SK-N-SH (cell line): ENCODE data around the gene LARGE1.

Experiments
- ELF1 ChIP-seq: IDR thresholded peaks from 2 replicates; pipeline ENCODE4 v1.4.0; 2012
- EP300 ChIP-seq, 2 experiments: IDR thresholded peaks; 2 replicates each; pipeline versions ENCODE4 v1.4.0 to v1.6.1; 2012; ENCODE audit warnings: borderline replicate concordance in 1 of 2, low read depth in 1 of 2, low read length in 1 of 2
- EZH2phosphoT487 ChIP-seq: fragments of 200-600 bp; sonication (generic); IDR thresholded peaks from 2 replicates; pipeline ENCODE4 v1.6.1; 2017; ENCODE audit warnings: low read depth, mixed run types, mild to moderate bottlenecking, antibody characterized with exemption, moderate library complexity, borderline replicate concordance
- JUND ChIP-seq: IDR thresholded peaks from 2 replicates; pipeline ENCODE4 v1.4.0; 2012
- MXI1 ChIP-seq: IDR thresholded peaks from 2 replicates; pipeline ENCODE4 v1.6.1; 2012; ENCODE audit warnings: mild to moderate bottlenecking, low read depth, low read length, improper control_type of control experiment
- RAD21 ChIP-seq: IDR thresholded peaks from 2 replicates; pipeline ENCODE4 v1.6.1; 2012; ENCODE audit warnings: mild to moderate bottlenecking, low read length
- TAF1 ChIP-seq: IDR thresholded peaks from 2 replicates; pipeline ENCODE4 v1.6.1; 2012; ENCODE audit warnings: low read depth, mild to moderate bottlenecking, low read length, moderate library complexity, borderline replicate concordance
- YY1 ChIP-seq: IDR thresholded peaks from 2 replicates; pipeline ENCODE4 v1.4.0; 2012; ENCODE audit warnings: low read depth, mild to moderate bottlenecking
- TF ChIP-seq, protein P1 (sequence below): fragments of 200-600 bp; sonication (generic); IDR thresholded peaks from 2 replicates; pipeline ENCODE4 v1.6.1; 2017; ENCODE audit warnings: antibody characterized with exemption, mild to moderate bottlenecking, moderate library complexity
- TF ChIP-seq, protein P2 (sequence below): IDR thresholded peaks from 2 replicates; pipeline ENCODE4 v1.6.1; 2012; ENCODE audit warnings: mild to moderate bottlenecking, low read depth, low read length, moderate library complexity
- TF ChIP-seq, protein P3 (sequence below): IDR thresholded peaks from 2 replicates; pipeline ENCODE4; 2012

DNA sequence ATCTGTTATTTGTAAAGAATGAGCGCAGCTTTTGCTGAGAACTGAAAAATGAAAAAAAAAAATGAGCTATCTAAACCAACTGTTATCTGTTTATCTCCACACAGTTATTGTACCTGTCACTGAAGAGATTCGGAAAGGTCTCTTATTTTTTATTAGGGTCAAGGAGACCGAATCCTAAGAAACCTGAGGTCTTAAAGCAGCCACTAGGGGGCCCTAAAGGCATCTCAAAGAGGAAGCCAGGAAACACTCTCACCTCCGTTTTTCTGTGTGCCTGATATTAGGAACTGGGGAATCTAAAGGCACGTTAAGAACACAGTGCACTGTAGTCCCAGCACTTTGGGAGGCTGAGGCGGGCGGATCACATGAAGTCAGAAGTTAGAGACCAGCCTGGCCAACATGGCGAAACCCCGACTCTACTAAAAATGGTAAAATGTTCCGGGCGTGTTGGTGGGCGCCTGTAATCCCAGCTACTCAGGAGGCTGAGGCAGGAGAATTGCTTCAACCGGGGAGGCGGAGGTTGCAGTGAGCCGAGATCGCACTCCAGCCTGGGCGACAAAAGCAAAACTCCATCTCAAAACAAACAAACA is 3.5 kb upstream of the LARGE1 start:
- TF ChIP-seq, protein P1, sequence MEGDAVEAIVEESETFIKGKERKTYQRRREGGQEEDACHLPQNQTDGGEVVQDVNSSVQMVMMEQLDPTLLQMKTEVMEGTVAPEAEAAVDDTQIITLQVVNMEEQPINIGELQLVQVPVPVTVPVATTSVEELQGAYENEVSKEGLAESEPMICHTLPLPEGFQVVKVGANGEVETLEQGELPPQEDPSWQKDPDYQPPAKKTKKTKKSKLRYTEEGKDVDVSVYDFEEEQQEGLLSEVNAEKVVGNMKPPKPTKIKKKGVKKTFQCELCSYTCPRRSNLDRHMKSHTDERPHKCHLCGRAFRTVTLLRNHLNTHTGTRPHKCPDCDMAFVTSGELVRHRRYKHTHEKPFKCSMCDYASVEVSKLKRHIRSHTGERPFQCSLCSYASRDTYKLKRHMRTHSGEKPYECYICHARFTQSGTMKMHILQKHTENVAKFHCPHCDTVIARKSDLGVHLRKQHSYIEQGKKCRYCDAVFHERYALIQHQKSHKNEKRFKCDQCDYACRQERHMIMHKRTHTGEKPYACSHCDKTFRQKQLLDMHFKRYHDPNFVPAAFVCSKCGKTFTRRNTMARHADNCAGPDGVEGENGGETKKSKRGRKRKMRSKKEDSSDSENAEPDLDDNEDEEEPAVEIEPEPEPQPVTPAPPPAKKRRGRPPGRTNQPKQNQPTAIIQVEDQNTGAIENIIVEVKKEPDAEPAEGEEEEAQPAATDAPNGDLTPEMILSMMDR: peak; percentile 90
- no peak for TF ChIP-seq EZH2phosphoT487
- TF ChIP-seq YY1: no peak
- TF ChIP-seq TAF1: no peak
- TF ChIP-seq, protein P2, sequence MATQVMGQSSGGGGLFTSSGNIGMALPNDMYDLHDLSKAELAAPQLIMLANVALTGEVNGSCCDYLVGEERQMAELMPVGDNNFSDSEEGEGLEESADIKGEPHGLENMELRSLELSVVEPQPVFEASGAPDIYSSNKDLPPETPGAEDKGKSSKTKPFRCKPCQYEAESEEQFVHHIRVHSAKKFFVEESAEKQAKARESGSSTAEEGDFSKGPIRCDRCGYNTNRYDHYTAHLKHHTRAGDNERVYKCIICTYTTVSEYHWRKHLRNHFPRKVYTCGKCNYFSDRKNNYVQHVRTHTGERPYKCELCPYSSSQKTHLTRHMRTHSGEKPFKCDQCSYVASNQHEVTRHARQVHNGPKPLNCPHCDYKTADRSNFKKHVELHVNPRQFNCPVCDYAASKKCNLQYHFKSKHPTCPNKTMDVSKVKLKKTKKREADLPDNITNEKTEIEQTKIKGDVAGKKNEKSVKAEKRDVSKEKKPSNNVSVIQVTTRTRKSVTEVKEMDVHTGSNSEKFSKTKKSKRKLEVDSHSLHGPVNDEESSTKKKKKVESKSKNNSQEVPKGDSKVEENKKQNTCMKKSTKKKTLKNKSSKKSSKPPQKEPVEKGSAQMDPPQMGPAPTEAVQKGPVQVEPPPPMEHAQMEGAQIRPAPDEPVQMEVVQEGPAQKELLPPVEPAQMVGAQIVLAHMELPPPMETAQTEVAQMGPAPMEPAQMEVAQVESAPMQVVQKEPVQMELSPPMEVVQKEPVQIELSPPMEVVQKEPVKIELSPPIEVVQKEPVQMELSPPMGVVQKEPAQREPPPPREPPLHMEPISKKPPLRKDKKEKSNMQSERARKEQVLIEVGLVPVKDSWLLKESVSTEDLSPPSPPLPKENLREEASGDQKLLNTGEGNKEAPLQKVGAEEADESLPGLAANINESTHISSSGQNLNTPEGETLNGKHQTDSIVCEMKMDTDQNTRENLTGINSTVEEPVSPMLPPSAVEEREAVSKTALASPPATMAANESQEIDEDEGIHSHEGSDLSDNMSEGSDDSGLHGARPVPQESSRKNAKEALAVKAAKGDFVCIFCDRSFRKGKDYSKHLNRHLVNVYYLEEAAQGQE: no peak
- TF ChIP-seq JUND: no peak
- no peak for TF ChIP-seq MXI1
- no peak for TF ChIP-seq ELF1
- TF ChIP-seq EP300 (IDR thresholded peaks at IDR 0.05; ENCODE audit: borderline replicate concordance in 1 of 2, low read depth in 1 of 2, low read length in 1 of 2): no peak
- peak; percentile 76 for TF ChIP-seq RAD21
- TF ChIP-seq, protein P3, sequence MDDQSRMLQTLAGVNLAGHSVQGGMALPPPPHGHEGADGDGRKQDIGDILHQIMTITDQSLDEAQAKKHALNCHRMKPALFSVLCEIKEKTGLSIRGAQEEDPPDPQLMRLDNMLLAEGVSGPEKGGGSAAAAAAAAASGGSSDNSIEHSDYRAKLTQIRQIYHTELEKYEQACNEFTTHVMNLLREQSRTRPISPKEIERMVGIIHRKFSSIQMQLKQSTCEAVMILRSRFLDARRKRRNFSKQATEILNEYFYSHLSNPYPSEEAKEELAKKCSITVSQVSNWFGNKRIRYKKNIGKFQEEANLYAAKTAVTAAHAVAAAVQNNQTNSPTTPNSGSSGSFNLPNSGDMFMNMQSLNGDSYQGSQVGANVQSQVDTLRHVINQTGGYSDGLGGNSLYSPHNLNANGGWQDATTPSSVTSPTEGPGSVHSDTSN: no peak
